DND-41 (cell line): Measurements from ENCODE around the gene LPIN1.

Experiments used
- ATAC-seq: fragments of 200-7000 bp; cut with Tn5 transposase; 3 replicates; pipeline ENCODE4 v1.9.1; 2021; ENCODE audit warnings: low read depth; ENCODE audit not compliant: insufficient read depth
- DNase-seq: peaks from one replicate; pipeline ENCODE4 v3.0.0-alpha.2; 2020
- H2AFZ ChIP-seq: 2 replicates; pipeline ENCODE4 v1.6.0; 2012; ENCODE audit warnings: low read depth, low read length
- H3K27ac ChIP-seq: 2 replicates; pipeline ENCODE4 v1.5.1; 2012; ENCODE audit warnings: low read length, inconsistent platforms
- H3K27me3 ChIP-seq: fragments of 200-600 bp; sonication (generic); 2 replicates; pipeline ENCODE4 v1.6.0; 2012; ENCODE audit warnings: low read length, mild to moderate bottlenecking, inconsistent platforms; ENCODE audit not compliant: insufficient read depth, poor library complexity
- H3K36me3 ChIP-seq: 2 replicates; pipeline ENCODE4 v1.5.1; 2012; ENCODE audit warnings: low read length, inconsistent platforms; ENCODE audit not compliant: insufficient read depth
- H3K4me1 ChIP-seq: 2 replicates; pipeline ENCODE4 v1.5.1; 2012; ENCODE audit warnings: mild to moderate bottlenecking, low read length; ENCODE audit not compliant: insufficient read depth
- H3K4me2 ChIP-seq: 2 replicates; pipeline ENCODE4 v1.6.0; 2012; ENCODE audit warnings: mild to moderate bottlenecking, moderate library complexity, low read length, inconsistent platforms; ENCODE audit not compliant: insufficient read depth
- H3K4me3 ChIP-seq, 2 experiments: fragments of 200-600 bp in 1 of 2; shearing (Covaris generic) in 1 of 2; 2 replicates each; pipeline ENCODE4 v1.5.1; 2012 to 2016; ENCODE audit warnings: inconsistent platforms in 2 of 2, low read length in 2 of 2, mild to moderate bottlenecking in 2 of 2, low read depth in 1 of 2, moderate library complexity in 1 of 2
- H3K79me2 ChIP-seq: 2 replicates; pipeline ENCODE4 v1.6.0; 2012; ENCODE audit warnings: low read length, inconsistent platforms; ENCODE audit not compliant: insufficient read depth
- H3K9ac ChIP-seq: 2 replicates; pipeline ENCODE4 v1.6.0; 2012; ENCODE audit warnings: low read depth, mild to moderate bottlenecking, inconsistent platforms, low read length, moderate library complexity
- H3K9me3 ChIP-seq: 2 replicates; pipeline ENCODE4 v1.5.1; 2012; ENCODE audit warnings: low read length, moderate library complexity, mild to moderate bottlenecking, inconsistent platforms; ENCODE audit not compliant: insufficient read depth, severe bottlenecking
- H4K20me1 ChIP-seq: 2 replicates; pipeline ENCODE4 v1.6.0; 2012; ENCODE audit warnings: low read length; ENCODE audit not compliant: insufficient read depth
- CTCF ChIP-seq: IDR thresholded peaks from 2 replicates; pipeline ENCODE4 v1.5.1; 2012; ENCODE audit warnings: borderline replicate concordance, low read length, moderate library complexity, mild to moderate bottlenecking; ENCODE audit not compliant: poor library complexity, severe bottlenecking; ENCODE audit errors: extremely low read depth
- EZH2 ChIP-seq: IDR thresholded peaks from 3 replicates; pipeline ENCODE4 v1.6.1; 2012; ENCODE audit warnings: borderline replicate concordance, low read depth, mild to moderate bottlenecking, moderate library complexity, low read length, inconsistent platforms; ENCODE audit not compliant: severe bottlenecking

Gene LPIN1

GRCh38 chr2:11862049-11862448 lies 115.6 kb downstream of the LPIN1 start:
- Histone ChIP-seq H3K4me1 (peaks cover 8% of the 10 kb centered on the region), H3K36me3 (no peaks in the 10 kb centered on the region), H3K27me3 (no peaks in the 10 kb centered on the region), H2AFZ (no peak overlapping the region), H3K9me3 (peaks cover 22% of the 10 kb centered on the region), H3K4me3 (no peak overlapping the region), H3K4me2 (no peak overlapping the region), H3K9ac (no peak overlapping the region), H3K27ac (no peak overlapping the region), H4K20me1 (no peaks in the 10 kb centered on the region), H3K79me2 (no peaks in the 10 kb centered on the region)
- no peak for ATAC-seq
- DNase-seq, result peak; percentile 2
- TF ChIP-seq CTCF, result no peak

GRCh38 chr2:11863103-11863502 lies 116.7 kb downstream of the LPIN1 start:
- Histone ChIP-seq H3K27ac (no peak overlapping the region), H2AFZ (no peak overlapping the region), H3K4me1 (peaks cover 8% of the 10 kb centered on the region), H3K79me2 (no peaks in the 10 kb centered on the region), H4K20me1 (no peaks in the 10 kb centered on the region), H3K4me3 (no peak overlapping the region), H3K4me2 (no peak overlapping the region), H3K36me3 (no peaks in the 10 kb centered on the region), H3K27me3 (no peaks in the 10 kb centered on the region), H3K9ac (no peak overlapping the region), H3K9me3 (peaks cover 22% of the 10 kb centered on the region)
- no peak for ATAC-seq
- peak; percentile 3 for DNase-seq
- no peak for TF ChIP-seq CTCF
- no peak for TF ChIP-seq EZH2

- H3K9me3 ChIP-seq, result peaks cover 17% of the 10 kb centered on the region
- H3K36me3 ChIP-seq, result no peaks in the 10 kb centered on the region
- peaks cover 8% of the 10 kb centered on the region for H3K4me1 ChIP-seq
- TF ChIP-seq CTCF, result peak; percentile 95
- TF ChIP-seq EZH2, result no peak
- peak overlapping the region; percentile 47 for H3K4me2 ChIP-seq
- DNase-seq (peak; percentile 83), ATAC-seq (peak; percentile 94)
- no peaks in the 10 kb centered on the region for H3K79me2 ChIP-seq
- H3K9ac ChIP-seq, result no peak overlapping the region
- no peaks in the 10 kb centered on the region for H3K27me3 ChIP-seq
- H4K20me1 ChIP-seq, result no peaks in the 10 kb centered on the region
- no peak overlapping the region for H3K4me3 ChIP-seq
- H3K27ac ChIP-seq, result no peak overlapping the region
- peak overlapping the region; percentile 49; the same call in 1 of the 2 replicates for H2AFZ ChIP-seq
Measured at GRCh38 chr2:11863513-11864328, 117.3 kb downstream of the LPIN1 start.
